Spinal cord (tissue), 10 donors: ENCODE results near the gene ZNF408. TPM values are rescaled to one million over a fixed set of nuclear protein-coding genes. Genes with fewer than 3 reads are reported as not detected.

Experiments used
- DNase-seq, 6 donors: peaks; one replicate each; pipeline versions ENCODE4 v3.0.0 to v3.0.0-alpha.2; 2013 to 2015; ENCODE audit warnings: low spot score in 6 of 6, low read depth in 4 of 6
- H3K27ac ChIP-seq: one replicate; pipeline ENCODE4 v1.5.1; 2013; ENCODE audit warnings: low read depth, low read length, control low read depth
- H3K27me3 ChIP-seq: one replicate; pipeline ENCODE4 v1.6.1; 2013; ENCODE audit warnings: low read length; ENCODE audit not compliant: control insufficient read depth, insufficient read depth
- H3K36me3 ChIP-seq: one replicate; pipeline ENCODE4 v1.6.1; 2013; ENCODE audit warnings: low read length; ENCODE audit not compliant: control insufficient read depth, insufficient read depth
- H3K4me1 ChIP-seq: one replicate; pipeline ENCODE4 v1.6.1; 2013; ENCODE audit warnings: low read length; ENCODE audit not compliant: control insufficient read depth, insufficient read depth
- H3K4me3 ChIP-seq: one replicate; pipeline ENCODE4 v1.5.1; 2013; ENCODE audit warnings: low read depth, low read length, control low read depth
- H3K9me3 ChIP-seq: one replicate; pipeline ENCODE4 v1.6.1; 2013; ENCODE audit warnings: low read length; ENCODE audit not compliant: control insufficient read depth, insufficient read depth
- WGBS: methylation state at CpG from one replicate; pipeline ENCODE4 v1.1.5; 2013; ENCODE audit warnings: missing lambda C conversion rate; ENCODE audit not compliant: insufficient coverage; 5-methylcytosine and 5-hydroxymethylcytosine counted together
- long read RNA-seq, 4 donors: transcript quantifications; one replicate each; lab custom pipeline, GENCODE V29; 2026
- polyA plus RNA-seq, 2 donors: library from polyadenylated mRNA; unstranded; fragments of 120-200 nt; gene quantifications; one replicate each; pipeline ENCODE4 v1.2.1, GENCODE V29; 2013; ENCODE audit not compliant: insufficient read length in 2 of 2
- total RNA-seq, 2 donors: library from RNA; depleted of rRNA in 1 of 2; stranded (reverse); fragments of 120-200 nt in 1 of 2; fragments of >200 nt in 1 of 2; gene quantifications; one replicate each; pipeline versions ENCODE4 v1.2.3 to v1.2.4, GENCODE V29; 2013 to 2014
- donor health status: healthy.

Gene ZNF408
- total RNA-seq (1 to 10 TPM; 2.2 to 7.5 TPM), polyA plus RNA-seq (10 to 100 TPM; 12.3 to 12.7 TPM)
- long read RNA-seq, donor 1, transcript ZNF408-201 (5 exons, 2,442 nt) = major isoform, 7 of 8 reads
- long read RNA-seq, donor 1, partial matches to known transcripts = 0 of 8 reads
- long read RNA-seq, donor 1, other reads (novel, unspliced or antisense) = 0 of 8 reads
- long read RNA-seq, donor 2, partial matches to known transcripts = 0 of 3 reads
- long read RNA-seq, donor 2, other reads (novel, unspliced or antisense) = 0 of 3 reads
- long read RNA-seq, donor 3, transcript ZNF408-201 (5 exons, 2,442 nt) = major isoform, 5 of 5 reads
- long read RNA-seq, donor 3, partial matches to known transcripts = 0 of 5 reads
- long read RNA-seq, donor 3, other reads (novel, unspliced or antisense) = 0 of 5 reads
- long read RNA-seq, donor 4, transcript ZNF408-201 (5 exons, 2,442 nt) = major isoform, 5 of 7 reads
- long read RNA-seq, donor 4, partial matches to known transcripts = 0 of 7 reads
- long read RNA-seq, donor 4, other reads (novel, unspliced or antisense) = 0 of 7 reads

- peak within 1 kb of the TSS; percentile 97 for H3K27ac ChIP-seq
- peak; percentile 93 to 100 (median 98) for DNase-seq
- H3K4me3 ChIP-seq = peak within 1 kb of the TSS; percentile 89
- peaks cover 51% of the 10 kb centered on the region for H3K4me1 ChIP-seq
- no peaks in the 10 kb centered on the region for H3K27me3 ChIP-seq
- under 1% methylated on average over 41 of the region's 44 CpGs for WGBS
- peaks cover 48% of the 10 kb centered on the region for H3K36me3 ChIP-seq
- no peaks in the 10 kb centered on the region for H3K9me3 ChIP-seq
Observed at GRCh38 chr11:46700241-46701077, at the start of gene ZNF408, which contains the start of gene ARHGAP1. TSS of gene ZNF408 (plus strand) at chr11:46701031. CDS start at chr11:46701048, 17 bp downstream. TSS of gene ARHGAP1 (minus strand) at chr11:46700619. CDS start at chr11:46696107, 4,512 bp downstream.

GRCh38 chr11:46655631-46656030 is 45.2 kb upstream of the ZNF408 start:
- H3K27ac ChIP-seq = no peak overlapping the region
- no peaks in the 10 kb centered on the region for H3K4me1 ChIP-seq
- WGBS = 96% methylated on average over 3 of the region's 4 CpGs
- no peaks in the 10 kb centered on the region for H3K9me3 ChIP-seq
- no peak for DNase-seq
- no peak overlapping the region for H3K4me3 ChIP-seq
- no peaks in the 10 kb centered on the region for H3K27me3 ChIP-seq
- H3K36me3 ChIP-seq = peaks cover 61% of the 10 kb centered on the region

- no peaks in the 10 kb centered on the region for H3K9me3 ChIP-seq
- H3K27me3 ChIP-seq = no peaks in the 10 kb centered on the region
- no peaks in the 10 kb centered on the region for H3K4me1 ChIP-seq
- WGBS = 100% methylated on average over 1 of the region's 3 CpGs
- H3K4me3 ChIP-seq = no peak overlapping the region
- H3K27ac ChIP-seq = no peak overlapping the region
- DNase-seq = no peak
- peaks cover 66% of the 10 kb centered on the region for H3K36me3 ChIP-seq
Observed at GRCh38 chr11:46657186-46657585, 43.6 kb upstream of the ZNF408 start.

GRCh38 chr11:46658259-46658658 is 42.6 kb upstream of the ZNF408 start:
- 89% methylated on average over 3 of the region's 4 CpGs for WGBS
- no peak overlapping the region for H3K27ac ChIP-seq

GRCh38 chr11:46659908-46660307 is 40.9 kb upstream of the ZNF408 start:
- H3K36me3 ChIP-seq = peaks cover 64% of the 10 kb centered on the region
- H3K27ac ChIP-seq = no peak overlapping the region
- no peaks in the 10 kb centered on the region for H3K27me3 ChIP-seq
- no peak overlapping the region for H3K4me3 ChIP-seq
- no peak for DNase-seq
- no CpG with 5 or more reads among the region's 1 CpG for WGBS
- H3K4me1 ChIP-seq = no peaks in the 10 kb centered on the region
- H3K9me3 ChIP-seq = no peaks in the 10 kb centered on the region

More at GRCh38 chr11:46658259-46658658, 42.6 kb upstream of the ZNF408 start:
- Histone ChIP-seq H3K27me3 (no peaks in the 10 kb centered on the region), H3K9me3 (no peaks in the 10 kb centered on the region), H3K4me1 (no peaks in the 10 kb centered on the region), H3K4me3 (no peak overlapping the region), H3K36me3 (peaks cover 63% of the 10 kb centered on the region)
- no peak for DNase-seq

GRCh38 chr11:46661836-46662235 is 39.0 kb upstream of the ZNF408 start:
- Histone ChIP-seq H3K9me3 (no peaks in the 10 kb centered on the region), H3K27ac (no peak overlapping the region), H3K27me3 (no peaks in the 10 kb centered on the region), H3K4me3 (no peak overlapping the region), H3K36me3 (peaks cover 61% of the 10 kb centered on the region), H3K4me1 (peaks cover 3% of the 10 kb centered on the region)
- no peak for DNase-seq

GRCh38 chr11:46662366-46662765 is 38.5 kb upstream of the ZNF408 start:
- no peak overlapping the region for H3K4me3 ChIP-seq
- H3K27ac ChIP-seq = no peak overlapping the region
- peaks cover 9% of the 10 kb centered on the region for H3K4me1 ChIP-seq
- H3K27me3 ChIP-seq = no peaks in the 10 kb centered on the region
- H3K36me3 ChIP-seq = peaks cover 60% of the 10 kb centered on the region
- no peaks in the 10 kb centered on the region for H3K9me3 ChIP-seq
- no peak for DNase-seq

- Histone ChIP-seq H3K27me3 (no peaks in the 10 kb centered on the region), H3K27ac (no peak overlapping the region), H3K4me1 (peaks cover 12% of the 10 kb centered on the region), H3K4me3 (no peak overlapping the region), H3K36me3 (peaks cover 55% of the 10 kb centered on the region), H3K9me3 (no peaks in the 10 kb centered on the region)
- no peak for DNase-seq
- 95% methylated on average over 4 of the region's 4 CpGs for WGBS
Observed at GRCh38 chr11:46663277-46663940, 37.4 kb upstream of the ZNF408 start.

- Histone ChIP-seq H3K9me3 (no peaks in the 10 kb centered on the region), H3K4me1 (peaks cover 12% of the 10 kb centered on the region), H3K36me3 (peaks cover 54% of the 10 kb centered on the region), H3K4me3 (no peak overlapping the region), H3K27me3 (no peaks in the 10 kb centered on the region), H3K27ac (no peak overlapping the region)
- no peak for DNase-seq
- WGBS = 56% methylated on average over 3 of the region's 6 CpGs
Observed at GRCh38 chr11:46664612-46665011, 36.2 kb upstream of the ZNF408 start.
